ENCODE results near the gene SNRNP40.

GRCh38 chr1:31249854-31250253 is 46.7 kb downstream of the SNRNP40 start:
- no peak for TF ChIP-seq POLR2AphosphoS5 (IDR thresholded peaks at IDR 0.05; ENCODE audit: low read depth, low read length)
- no peak for TF ChIP-seq TAF1 (IDR thresholded peaks at IDR 0.05; ENCODE audit: borderline replicate concordance, insufficient read depth, low read length)
